GM19452 (cell line): ENCODE results near the gene SRPK2.
"Not testable (repeated sequence)": the region's sequence is repeated elsewhere in the genome, so short reads cannot be mapped to it uniquely, and the experiment has no call there.

ENCODE experiments used
- ATAC-seq: cut with Tn5 transposase; IDR thresholded peaks from one replicate; pipeline ENCODE4 v1.9.1; 2021; ENCODE audit not compliant: unreplicated experiment

SRPK2 gene

GRCh38 chr7:105388356-105389087, at the start of gene SRPK2:
TSS of gene SRPK2 (minus strand) at chr7:105388921.
- peak; percentile 68 for ATAC-seq

GRCh38 chr7:105438254-105438653, 49.5 kb upstream of the SRPK2 start:
- ATAC-seq, result no peak

- ATAC-seq, result not testable (repeated sequence)
Observed at GRCh38 chr7:105437356-105437755, 48.6 kb upstream of the SRPK2 start.

DNA sequence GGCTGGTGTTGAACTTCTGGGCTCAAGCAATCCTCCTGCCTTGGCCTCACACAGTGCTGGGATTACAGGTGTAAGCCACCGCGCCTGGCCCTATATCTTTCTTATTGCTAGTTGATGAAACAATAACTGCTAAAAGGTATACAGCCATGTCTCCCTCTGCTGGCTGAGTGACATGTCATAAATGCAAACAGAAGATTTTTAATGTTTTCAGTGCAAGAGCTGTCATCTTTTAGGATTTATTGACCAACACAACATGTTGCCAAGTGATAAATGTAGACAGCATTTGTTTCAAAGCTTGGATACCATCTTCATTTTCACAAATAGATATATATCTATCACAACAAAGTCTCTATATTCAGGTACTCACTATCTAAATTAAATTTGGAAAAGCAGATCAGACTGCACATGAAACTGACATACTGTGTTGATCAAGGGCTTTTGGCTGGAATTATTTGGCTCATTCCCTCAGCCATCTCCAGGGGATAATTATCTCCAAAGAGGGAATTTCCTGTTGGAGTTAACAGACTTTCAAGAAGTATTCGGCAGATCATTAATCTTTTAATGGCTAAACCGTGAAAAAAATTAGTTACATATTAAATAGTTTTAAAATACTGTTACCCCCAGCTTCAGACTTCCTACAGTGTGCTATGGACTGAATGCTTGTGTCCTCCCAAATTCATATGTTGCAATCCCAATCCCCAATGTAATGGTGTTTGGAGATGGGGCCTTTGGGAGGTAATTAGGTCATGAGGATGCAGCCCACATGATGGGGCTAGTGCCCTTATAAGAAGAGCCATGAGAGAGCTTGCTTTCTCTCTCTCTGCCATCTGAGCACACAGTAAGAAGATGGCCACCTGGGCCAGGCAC, 41.3 kb upstream of the SRPK2 start:
- ATAC-seq, result no peak

GRCh38 chr7:105426606-105427146, 38.0 kb upstream of the SRPK2 start:
- no peak for ATAC-seq

GRCh38 chr7:105423987-105424386, 35.3 kb upstream of the SRPK2 start:
- no peak for ATAC-seq

- no peak for ATAC-seq
Observed at GRCh38 chr7:105413887-105414437, 25.2 kb upstream of the SRPK2 start.

DNA sequence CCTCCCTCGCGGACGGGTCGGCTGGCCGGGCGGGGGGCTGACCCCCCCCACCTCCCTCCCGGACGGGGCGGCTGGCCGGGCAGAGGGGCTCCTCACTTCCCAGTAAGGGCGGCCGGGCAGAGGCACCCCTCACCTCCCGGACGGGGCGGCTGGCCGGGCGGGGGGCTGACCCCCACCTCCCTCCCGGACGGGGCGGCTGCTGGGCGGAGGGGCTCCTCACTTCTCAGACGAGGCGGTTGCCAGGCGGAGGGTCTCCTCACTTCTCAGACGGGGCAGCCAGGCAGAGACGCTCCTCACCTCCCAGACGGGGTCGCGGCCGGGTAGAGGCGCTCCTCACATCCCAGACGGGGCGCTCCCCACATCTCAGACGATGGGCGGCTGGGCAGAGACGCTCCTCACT, 22.1 kb upstream of the SRPK2 start:
- ATAC-seq, result not testable (repeated sequence)

GRCh38 chr7:105409775-105410174, 21.1 kb upstream of the SRPK2 start:
- ATAC-seq, result not testable (repeated sequence)

GRCh38 chr7:105408791-105409410, 20.2 kb upstream of the SRPK2 start:
- no peak for ATAC-seq

- no peak for ATAC-seq
Observed at GRCh38 chr7:105403128-105403527, 14.4 kb upstream of the SRPK2 start.

DNA sequence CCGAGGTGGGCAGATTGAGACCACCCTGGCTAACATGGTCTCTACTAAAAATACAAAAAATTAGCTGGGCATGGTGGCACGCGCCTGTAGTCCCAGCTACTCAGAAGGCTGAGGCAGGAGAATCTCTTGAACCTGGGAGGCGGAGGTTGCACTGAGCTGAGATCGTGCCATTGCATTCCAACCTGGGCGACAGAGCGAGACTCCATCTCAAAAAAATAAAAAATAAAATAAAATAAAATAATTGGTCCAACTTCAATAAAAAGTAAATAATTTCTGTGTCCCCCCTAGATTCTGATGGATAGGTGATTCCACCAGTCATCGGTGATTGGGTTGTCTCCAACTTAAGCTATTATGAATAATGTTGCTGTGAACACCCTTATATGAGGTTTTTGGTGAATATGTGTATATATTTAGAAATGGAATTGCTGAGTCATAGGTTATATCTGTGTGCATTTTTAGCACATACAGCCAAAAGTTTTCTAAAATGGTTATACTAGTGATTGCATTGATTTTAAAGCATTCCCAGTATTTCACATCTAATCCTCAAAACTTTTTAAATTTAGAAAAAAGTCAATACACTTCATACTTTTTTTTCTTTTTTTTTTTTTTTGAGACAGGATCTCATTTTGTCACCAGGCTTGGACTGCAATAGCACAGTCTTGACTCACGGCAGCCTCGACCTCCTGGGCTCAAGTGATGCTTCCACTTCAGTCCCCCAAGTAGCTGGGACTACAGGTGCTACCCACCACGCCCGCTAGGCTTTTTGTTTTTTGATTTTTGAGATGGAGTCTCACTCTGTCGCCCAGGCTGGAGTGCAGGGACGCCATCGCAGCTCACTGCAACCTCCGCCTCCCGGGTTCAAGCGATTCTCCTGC, 13.7 kb upstream of the SRPK2 start:
- no peak for ATAC-seq

- ATAC-seq, result no peak
Observed at GRCh38 chr7:105399043-105399725, 10.5 kb upstream of the SRPK2 start.

- ATAC-seq, result no peak
Observed at GRCh38 chr7:105396566-105396965, 7.8 kb upstream of the SRPK2 start.

DNA sequence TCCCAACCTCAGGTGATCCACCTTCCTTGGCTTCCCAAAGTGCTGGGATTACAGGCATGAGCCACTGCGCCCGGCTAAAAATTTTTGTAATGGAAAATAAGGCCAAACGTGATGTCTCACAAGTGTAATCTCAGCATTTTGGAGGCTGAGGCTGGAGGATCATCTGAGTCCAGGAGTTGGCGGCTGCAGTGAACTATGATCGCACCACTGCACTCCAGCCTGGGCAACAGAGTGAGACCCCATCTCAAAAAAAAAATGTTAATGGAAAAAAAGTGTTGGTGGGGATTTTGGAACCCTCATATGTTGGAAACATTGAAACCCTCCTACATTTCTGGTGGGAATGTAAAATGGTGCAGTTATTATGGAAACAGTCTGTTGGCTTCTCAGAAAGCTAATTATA, 2.7 kb upstream of the SRPK2 start:
- no peak for ATAC-seq

GRCh38 chr7:105389889-105390288, 1.2 kb upstream of the SRPK2 start:
- ATAC-seq, result no peak

DNA sequence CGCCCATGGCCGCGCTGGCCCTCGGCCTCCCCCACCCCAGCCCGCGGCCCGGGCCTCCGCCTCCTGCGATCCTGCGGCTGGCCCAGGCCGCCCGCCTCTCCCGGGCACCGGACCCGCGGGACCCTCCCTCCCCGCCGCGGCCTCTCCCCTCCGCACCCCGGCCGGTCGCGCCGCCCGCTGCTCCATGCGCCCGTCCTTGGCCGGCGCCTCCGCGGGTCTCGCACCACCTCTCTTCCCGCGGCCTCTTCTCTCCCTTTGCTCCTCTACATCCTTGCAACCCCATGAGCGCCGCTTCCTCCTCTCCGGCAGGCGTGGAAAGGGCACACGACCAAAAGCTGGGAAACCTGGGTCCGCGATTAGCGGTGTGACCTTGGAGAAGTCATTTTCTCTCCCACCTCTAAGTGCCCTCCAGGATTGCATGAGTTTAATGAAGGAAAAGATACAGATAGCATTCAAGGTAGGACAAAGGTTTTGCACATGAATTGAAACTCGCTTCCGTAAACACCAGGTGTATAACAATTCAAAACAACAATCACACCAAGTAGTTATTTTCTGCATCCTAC, 448 bp upstream of the SRPK2 start:
- ATAC-seq, result peak; percentile 38

- peak; percentile 41 for ATAC-seq
Observed at GRCh38 chr7:105387508-105388355, 989 bp downstream of the SRPK2 start.
